ENCODE results near the gene CPT1B.

The CPT1B gene

DNA sequence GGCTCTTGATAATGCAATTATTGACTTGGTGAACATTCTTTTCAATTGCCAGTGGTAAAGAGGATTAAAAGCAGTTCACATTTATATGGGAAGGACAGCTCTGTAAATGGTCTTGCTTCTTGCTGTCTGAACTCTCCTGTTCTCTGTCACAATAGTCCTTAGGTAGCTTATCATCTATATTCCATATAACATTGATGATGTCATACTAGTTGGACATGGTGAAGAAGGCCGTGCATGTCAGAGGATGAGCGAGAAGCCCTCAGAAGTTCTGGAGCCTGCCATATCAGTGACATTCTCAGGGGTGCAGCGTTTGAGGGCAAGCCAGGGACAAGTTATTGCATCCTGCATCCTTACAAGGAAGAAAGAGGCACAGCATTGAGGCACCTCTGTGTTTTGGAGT, 7.0 kb upstream of the CPT1B start:
- H3K4me3 ChIP-seq (ENCODE audit: low read length): no peak overlapping the region
- no peak for TF ChIP-seq ZNF274 (IDR thresholded peaks at IDR 0.05; ENCODE audit: low read depth, low read length)

DNA sequence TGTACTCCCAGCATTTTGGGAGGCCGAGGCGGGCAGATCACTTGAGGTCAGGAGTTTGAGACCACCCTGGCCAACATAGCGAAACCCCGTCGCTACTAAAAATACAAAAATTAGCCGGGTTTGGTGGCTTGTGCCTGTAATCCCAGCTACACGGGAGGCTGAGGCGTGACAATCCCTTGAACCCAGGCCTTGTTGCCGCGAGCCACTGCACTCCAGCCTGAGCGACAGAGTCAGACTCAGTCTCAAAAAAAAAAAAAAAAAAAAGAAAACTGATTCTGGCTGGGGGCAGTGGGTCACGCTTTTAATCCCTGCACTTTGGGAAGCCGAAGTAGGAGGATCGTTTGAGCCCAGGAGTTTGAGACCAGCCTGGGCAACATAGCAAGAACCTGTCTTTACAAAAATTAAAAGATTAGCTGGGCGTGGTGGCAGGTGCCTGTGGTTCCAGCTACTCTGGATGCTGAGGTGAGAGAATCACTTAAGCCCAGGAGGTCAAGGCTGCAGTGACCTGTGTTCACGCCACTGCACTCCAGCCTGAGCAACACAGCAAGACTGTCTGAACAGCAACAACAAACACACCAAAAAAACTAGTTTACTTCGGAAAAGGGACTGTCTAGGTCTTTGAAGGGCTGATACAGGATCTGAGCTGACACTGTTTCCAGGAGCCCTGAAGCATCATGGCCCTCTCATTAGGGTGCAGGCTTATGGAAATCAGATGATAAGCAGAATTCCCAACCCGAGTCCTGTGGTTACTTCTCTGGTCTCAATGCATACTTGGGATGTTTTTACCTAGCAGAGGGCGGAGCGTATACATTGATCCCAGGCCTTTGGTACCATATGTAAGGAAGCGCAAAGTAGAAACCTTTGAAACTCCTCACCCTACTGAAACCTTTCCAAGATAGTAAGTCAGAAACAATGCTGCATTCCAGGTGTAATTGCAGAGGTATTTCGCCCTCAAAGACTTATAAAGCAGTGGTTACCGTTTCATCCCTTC, 6.2 kb upstream of the CPT1B start:
- H3K4me3 ChIP-seq (ENCODE audit: low read length): no peak overlapping the region; the same call in 1 of the 2 replicates
- no peak for TF ChIP-seq ZNF274 (IDR thresholded peaks at IDR 0.05; ENCODE audit: low read depth, low read length)

DNA sequence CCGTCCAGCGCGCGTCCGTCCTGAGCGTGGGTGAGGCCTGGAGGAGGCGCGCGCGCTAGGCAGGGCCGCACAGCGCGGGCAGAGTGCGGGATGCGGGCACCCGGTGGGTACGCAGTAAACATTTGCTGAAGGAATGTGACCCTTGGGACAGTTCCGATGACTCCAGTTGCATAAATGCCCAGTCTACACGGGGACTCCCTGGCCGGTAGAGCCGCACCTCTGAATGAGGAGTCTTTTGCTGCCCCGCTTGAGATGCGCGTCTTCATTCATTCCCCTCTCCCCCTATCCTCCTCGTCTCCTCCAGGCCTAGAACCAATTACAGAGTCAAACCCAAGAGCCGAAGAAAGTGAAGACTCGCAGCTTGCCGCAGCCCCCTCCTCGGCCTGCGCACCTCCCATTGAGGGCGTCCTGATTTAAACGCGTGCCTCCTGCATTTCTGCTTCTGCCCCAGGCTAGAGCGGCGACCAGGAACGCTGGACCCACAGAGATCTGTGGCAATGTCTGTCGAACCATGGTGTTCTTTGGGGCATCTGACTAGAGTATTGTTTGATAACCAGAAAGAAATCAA, 5.2 kb upstream of the CPT1B start:
- TF ChIP-seq ZNF274 (IDR thresholded peaks at IDR 0.05; ENCODE audit: low read depth, low read length): no peak

DNA sequence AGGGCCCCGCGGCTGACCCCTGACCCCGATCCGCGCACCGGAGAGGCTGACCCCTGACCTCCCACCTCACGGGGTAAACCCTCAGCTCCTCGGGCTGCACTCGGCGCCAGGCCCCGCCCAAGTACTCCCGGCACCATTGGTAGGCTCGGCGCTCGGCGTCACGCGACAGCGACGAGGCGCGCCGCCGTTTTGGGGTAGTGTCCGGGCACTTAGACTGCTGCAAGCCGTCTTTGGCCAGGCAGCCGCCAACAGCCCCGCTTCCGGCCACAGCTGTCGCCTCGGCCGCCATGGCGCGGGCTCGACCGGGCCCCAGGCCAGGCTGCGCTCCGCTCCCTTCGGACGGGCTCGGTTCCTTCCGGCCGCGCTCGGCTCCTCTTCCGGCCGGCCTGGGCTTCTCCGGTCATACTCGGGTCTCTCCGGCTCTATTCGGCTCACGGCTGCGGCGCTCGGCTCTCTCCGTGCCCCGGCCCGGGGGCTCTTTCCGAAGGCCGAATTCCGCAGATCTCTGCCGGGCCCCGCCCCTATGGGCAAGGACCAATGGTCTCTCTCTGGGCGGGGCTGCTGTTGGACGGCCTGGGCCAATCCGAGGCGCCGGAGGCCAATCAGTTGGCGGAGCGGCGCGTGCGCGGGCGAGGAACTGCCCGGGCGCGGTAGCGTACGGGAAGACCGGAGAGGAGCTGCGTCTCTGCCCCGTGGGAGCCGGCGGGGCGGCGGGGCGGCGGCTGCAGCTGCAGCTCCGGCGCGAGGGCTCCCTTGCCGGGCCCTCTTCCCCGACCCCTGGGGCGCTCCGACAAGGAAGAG, 4.5 kb upstream of the CPT1B start, which contains the start of gene CHKB:
Gene CHKB, minus strand, starts transcription at position 357 of the 801 bp plus-strand sequence. Its CDS starts 68 bp downstream, at position 289.
- TF ChIP-seq ZNF274 (IDR thresholded peaks at IDR 0.05; ENCODE audit: low read depth, low read length): no peak
- peak within 1 kb of the TSS; percentile 85 for H3K4me3 ChIP-seq (ENCODE audit: low read length)

More for the DNA sequence above, 5.2 kb upstream of the CPT1B start:
- peak overlapping the region; percentile 71 for H3K4me3 ChIP-seq (ENCODE audit: low read length)

DNA sequence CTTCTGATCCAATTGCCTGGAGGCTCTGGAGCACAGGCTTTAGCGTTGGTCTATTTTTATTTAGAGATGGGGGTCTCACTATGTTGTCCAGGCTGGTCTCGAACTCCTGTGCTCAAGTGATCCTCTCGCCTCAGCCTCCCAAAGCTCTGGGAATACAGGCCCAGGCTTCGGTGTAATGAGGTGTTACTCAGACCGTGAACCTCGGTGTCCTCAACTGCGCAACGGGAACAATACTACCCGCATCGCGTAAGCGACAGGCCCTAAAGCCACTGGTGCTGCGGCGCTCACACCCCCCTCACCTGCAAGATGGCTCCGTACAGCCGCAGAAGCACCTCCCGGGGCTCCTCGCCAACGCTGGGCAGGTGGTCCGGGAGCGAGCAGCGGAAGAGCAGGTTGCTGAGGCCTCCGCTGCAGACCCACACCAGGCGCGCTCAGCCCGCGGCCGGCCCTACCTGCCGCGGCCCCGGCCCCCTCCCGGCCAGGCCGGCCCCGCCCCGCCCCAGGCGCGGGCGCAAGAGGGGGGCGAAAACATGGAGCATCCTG, 3.8 kb upstream of the CPT1B start:
- H3K4me3 ChIP-seq (ENCODE audit: low read length): peak overlapping the region; percentile 85
- TF ChIP-seq ZNF274 (IDR thresholded peaks at IDR 0.05; ENCODE audit: low read depth, low read length): no peak

DNA sequence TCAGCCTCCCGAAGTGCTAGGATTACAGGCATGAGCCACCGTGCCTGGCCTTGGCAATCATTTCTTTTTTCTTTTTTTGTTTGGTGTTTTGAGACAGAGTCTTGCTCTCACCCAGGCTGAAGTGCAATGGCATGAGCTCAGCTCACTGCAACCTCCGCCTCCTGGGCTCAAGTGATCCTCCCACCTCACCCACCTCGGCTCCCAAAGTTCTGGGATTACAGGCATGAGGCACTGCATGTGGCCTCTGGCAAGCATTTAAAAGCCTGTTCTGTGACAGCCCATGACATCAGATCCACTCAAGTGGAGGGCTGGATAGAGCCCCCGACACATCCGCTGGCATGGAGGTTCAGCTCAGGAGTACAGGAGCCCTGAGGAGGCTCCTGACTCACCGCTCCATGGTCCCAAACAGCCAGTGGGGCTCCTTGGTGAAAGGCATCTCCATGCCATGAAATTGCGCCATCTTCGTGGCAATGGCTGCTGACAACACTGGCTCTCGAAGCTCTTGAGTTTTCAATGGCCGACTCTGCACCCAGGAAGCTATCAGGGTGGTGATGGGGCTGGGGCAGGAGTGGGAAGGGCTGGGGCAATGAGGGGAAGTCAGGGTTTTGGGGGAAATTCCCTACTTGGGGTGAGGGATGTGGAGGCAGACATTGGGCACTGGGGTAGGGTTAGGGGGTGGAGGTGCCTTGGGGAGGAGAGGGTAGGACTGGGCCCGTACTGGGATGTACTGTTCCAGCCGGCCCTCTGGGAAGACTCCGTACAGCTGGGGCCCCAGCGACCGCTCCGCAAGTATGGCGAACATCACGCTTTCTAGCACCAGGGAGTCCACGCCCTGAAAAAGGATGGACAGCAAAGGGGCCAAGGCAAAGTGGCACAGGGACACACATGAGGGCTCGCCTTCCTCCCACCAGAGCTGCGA, 3.1 kb upstream of the CPT1B start:
- no peak for TF ChIP-seq ZNF274 (IDR thresholded peaks at IDR 0.05; ENCODE audit: low read depth, low read length)
- peak overlapping the region; percentile 85 for H3K4me3 ChIP-seq (ENCODE audit: low read length)

DNA sequence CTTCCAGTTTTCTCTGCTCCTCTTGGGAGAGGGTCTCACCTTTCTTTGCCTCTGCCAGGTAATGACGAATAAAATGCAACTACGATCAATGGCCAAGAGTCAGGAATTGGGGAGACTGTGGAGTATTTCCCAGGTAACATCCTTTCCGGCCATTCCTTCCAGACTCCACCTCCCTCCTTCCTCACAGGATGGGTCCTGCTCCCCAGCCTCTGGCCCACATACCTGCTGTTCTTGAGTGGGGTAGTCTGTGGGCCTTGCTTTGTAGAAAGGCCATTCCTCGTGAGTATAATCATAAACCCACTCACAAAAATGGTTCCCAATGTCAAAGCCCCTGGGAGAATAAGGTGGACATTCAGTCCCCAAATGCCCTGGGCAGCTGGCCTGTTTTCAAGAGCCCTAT, 1.5 kb upstream of the CPT1B start:
- no peak for TF ChIP-seq ZNF274 (IDR thresholded peaks at IDR 0.05; ENCODE audit: low read depth, low read length)
- no peak overlapping the region for H3K4me3 ChIP-seq (ENCODE audit: low read length)

DNA sequence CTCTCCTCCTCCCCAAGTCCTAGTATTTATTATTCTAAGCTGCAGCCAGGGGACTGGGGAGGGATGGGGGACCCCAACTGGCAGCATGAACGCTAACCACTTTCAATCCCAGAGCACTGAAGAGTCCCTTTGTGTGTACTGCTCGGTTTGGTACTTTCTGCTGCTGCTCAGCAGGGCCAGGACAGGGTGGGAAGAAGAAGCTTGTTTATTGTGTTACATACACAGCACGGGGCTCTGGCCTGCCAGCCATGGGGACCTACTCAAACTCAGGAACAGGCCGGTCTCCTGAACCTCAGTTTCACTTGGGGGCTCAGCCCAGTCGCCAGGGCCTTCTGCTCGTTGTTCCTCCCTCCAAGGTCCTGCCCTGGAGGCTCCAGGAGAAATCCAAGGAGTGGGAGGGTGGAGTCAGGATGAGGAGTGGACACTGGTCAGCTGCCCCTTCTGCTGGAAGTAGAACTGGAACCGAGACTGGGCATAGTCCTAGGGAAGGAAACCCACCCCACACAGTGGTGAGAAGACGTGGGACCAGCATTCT, 616 bp upstream of the CPT1B start:
- no peak for TF ChIP-seq ZNF274 (IDR thresholded peaks at IDR 0.05; ENCODE audit: low read depth, low read length)
- no peak overlapping the region for H3K4me3 ChIP-seq (ENCODE audit: low read length)

DNA sequence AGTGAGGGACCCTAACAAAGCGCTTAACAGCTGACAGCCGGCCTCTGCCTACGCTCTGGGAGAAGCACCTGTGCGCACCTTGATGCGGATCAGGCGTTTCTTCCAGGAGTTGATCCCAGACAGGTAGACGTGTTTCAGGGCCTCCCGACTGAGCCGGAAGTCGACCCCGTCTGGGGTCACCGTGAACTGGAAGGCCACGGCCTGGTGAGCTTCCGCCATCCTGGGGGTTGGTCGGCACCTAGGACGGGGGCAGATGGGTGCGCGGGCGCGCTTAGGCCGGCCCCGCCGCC, 585 bp downstream of the CPT1B start:
- no peak for TF ChIP-seq ZNF274 (IDR thresholded peaks at IDR 0.05; ENCODE audit: low read depth, low read length)
- H3K4me3 ChIP-seq (ENCODE audit: low read length): no peak overlapping the region

DNA sequence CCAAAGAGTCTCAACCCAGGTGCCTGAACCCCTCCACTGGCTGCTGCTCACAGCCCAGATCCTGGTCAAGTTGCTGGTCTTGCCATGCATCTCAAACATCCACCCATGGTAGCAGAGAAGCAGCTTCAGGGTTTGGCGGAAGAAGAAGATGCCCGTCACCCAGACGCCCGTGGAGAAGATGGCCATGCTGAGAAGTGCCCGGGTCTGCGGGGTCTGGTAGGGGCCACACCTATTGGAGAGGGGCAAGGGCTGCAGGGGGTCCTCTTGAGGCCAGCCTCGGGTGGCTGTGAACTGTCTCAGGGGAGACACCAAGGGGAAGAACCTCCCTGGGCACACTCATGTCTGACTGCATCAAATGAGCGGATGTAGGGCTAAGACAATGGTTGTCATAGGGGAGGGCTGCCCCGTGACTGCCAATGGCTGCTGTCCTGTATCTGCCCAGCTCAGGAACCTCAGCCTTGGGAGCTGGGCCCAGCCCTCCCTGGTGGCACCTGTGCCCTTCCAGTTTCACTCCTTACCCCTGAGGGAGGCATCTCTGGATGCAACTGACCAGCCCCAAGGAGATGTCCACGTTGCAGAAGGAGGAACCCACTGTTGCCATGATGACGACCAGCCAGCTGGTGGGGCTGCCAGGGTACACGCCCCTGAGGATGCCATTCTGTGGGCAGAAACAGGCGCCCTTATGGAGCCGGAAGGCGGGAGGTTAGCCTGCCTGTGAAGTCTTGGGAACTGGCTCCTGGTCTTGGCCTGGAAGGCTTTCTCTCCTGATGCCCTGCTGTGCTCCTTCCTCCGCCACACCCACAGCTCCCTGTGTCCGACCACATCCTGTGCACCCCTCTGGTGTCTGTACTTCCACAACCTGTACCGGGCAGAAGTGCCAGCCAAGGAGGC, 1.2 kb downstream of the CPT1B start:
- TF ChIP-seq ZNF274 (IDR thresholded peaks at IDR 0.05; ENCODE audit: low read depth, low read length): no peak
- no peak overlapping the region for H3K4me3 ChIP-seq (ENCODE audit: low read length)

DNA sequence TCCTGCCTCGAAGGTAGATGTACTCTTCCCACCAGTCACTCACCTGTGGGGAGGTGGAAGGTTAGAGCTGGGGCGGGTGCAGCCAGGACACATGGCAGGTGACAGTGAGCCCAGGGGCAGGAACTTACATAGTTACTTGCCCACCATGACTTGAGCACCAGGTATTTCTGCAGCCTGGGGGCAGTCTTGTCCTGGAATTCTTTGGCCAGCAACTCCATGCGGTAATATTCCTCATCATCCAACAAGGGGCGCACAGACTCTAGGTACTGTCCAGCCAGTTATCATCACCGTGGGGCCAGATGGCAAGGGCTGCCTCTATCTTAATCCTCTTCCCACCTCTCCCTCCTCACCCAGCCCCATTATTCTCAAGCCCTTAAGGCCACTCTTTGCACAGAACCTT, 2.2 kb downstream of the CPT1B start:
- TF ChIP-seq ZNF274 (IDR thresholded peaks at IDR 0.05; ENCODE audit: low read depth, low read length): no peak

DNA sequence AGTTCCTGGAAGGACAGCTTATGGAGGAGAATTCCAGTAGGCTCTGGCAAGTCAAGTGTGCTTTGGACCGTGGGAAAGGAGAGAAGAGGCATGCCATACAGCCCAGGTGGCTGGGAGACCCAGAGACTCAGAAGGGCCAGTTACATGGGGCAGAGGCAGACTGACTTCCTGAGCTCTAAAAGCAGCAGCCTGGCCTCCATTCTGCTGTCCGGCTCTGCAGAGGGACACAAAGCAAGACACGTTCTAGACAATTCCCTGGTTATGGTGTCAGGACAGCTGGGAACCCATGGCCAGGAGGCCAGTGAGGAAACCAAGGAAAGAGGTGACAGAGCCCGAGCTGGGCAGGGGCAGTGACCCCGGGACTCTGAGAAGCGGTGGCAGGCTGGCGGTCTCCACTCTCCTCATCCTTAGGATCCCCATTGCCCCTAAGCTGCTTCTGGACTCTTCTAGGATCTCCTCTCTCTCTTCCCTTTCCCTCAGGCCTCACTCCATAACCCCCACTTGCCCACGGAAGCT, 2.7 kb downstream of the CPT1B start:
- TF ChIP-seq ZNF274 (IDR thresholded peaks at IDR 0.05; ENCODE audit: low read depth, low read length): no peak
- no peak overlapping the region for H3K4me3 ChIP-seq (ENCODE audit: low read length)

More for the DNA sequence above, 2.2 kb downstream of the CPT1B start:
- H3K4me3 ChIP-seq (ENCODE audit: low read length): no peak overlapping the region

Data from GM08714 (cell line).